WTC11 (cell line): ENCODE data around the gene GATA2. TPM values are rescaled to one million over a fixed set of nuclear protein-coding genes. Genes with fewer than 3 reads are reported as not detected.

ENCODE experiments used
- ATAC-seq: fragments of 200-7000 bp; cut with Tn5 transposase; 2 replicates; pipeline ENCODE4 v1.10.0; 2021; ENCODE audit warnings: mild to moderate bottlenecking, moderate library complexity
- CTCF ChIA-PET: fragments of 300-600 bp; sonication (Branson Sonifier 250); formaldehyde crosslinking; loops from one replicate; lab custom pipeline; 2021; ENCODE audit warnings: antibody characterized with exemption; lab: Charles Lee
- POLR2A ChIA-PET: fragments of 350-600 bp; sonication (Branson Sonifier 250); formaldehyde crosslinking; loops from one replicate; lab custom pipeline; 2021; ENCODE audit warnings: antibody characterized with exemption; lab: Charles Lee
- DNase-seq: peaks from one replicate; pipeline ENCODE4 v3.0.0; 2021; ENCODE audit warnings: low spot score
- H3K27ac Mint-ChIP-seq: 2 replicates; pipeline ENCODE4 v1.8.0; 2021; ENCODE audit warnings: mixed read lengths
- H3K27me3 Mint-ChIP-seq: 2 replicates; pipeline ENCODE4 v1.8.0; 2021; ENCODE audit warnings: low read depth, mild to moderate bottlenecking, moderate library complexity, mixed read lengths
- H3K36me3 Mint-ChIP-seq: 2 replicates; pipeline ENCODE4 v1.8.0; 2021; ENCODE audit warnings: mixed read lengths
- H3K4me1 Mint-ChIP-seq: 2 replicates; pipeline ENCODE4 v1.8.0; 2022; ENCODE audit warnings: mixed read lengths
- H3K4me3 Mint-ChIP-seq: 2 replicates; pipeline ENCODE4 v1.8.0; 2021; ENCODE audit warnings: mild to moderate bottlenecking, moderate library complexity, mixed read lengths
- H3K9me3 Mint-ChIP-seq: 2 replicates; pipeline ENCODE4 v1.8.0; 2021; ENCODE audit warnings: mixed read lengths
- ATF2 ChIP-seq: sonication (generic); formaldehyde crosslinking; IDR thresholded peaks from 2 replicates; pipeline ENCODE4 v1.8.1; 2022; ENCODE audit warnings: low read depth, missing genetic modification reagents, borderline replicate concordance
- CBFB ChIP-seq: sonication (generic); formaldehyde crosslinking; IDR thresholded peaks from 2 replicates; pipeline ENCODE4 v1.8.1; 2022; ENCODE audit warnings: mild to moderate bottlenecking, low read depth, missing genetic modification reagents
- CDX4 ChIP-seq: fragments of 250-450 bp; sonication (Bioruptor Pico); IDR thresholded peaks from 2 replicates; pipeline ENCODE4 v1.9.0; 2021; ENCODE audit warnings: moderate library complexity, mild to moderate bottlenecking, inconsistent platforms, borderline replicate concordance
- CREB1 ChIP-seq: sonication (generic); formaldehyde crosslinking; IDR thresholded peaks from 2 replicates; pipeline ENCODE4 v1.8.0; 2023; ENCODE audit warnings: mild to moderate bottlenecking, missing genetic modification reagents
- E2F1 ChIP-seq: sonication (generic); formaldehyde crosslinking; IDR thresholded peaks from 2 replicates; pipeline ENCODE4 v1.8.0; 2022; ENCODE audit warnings: mild to moderate bottlenecking, missing genetic modification reagents
- E2F5 ChIP-seq: sonication (generic); formaldehyde crosslinking; IDR thresholded peaks from 2 replicates; pipeline ENCODE4 v1.8.1; 2022; ENCODE audit warnings: mild to moderate bottlenecking, moderate library complexity, missing genetic modification reagents
- EMX1 ChIP-seq: fragments of 250-450 bp; sonication (Bioruptor Pico); IDR thresholded peaks from 2 replicates; pipeline ENCODE4 v1.8.0; 2021; ENCODE audit warnings: mild to moderate bottlenecking
- ESRRA ChIP-seq: sonication (generic); formaldehyde crosslinking; IDR thresholded peaks from 2 replicates; pipeline ENCODE4 v1.8.1; 2022; ENCODE audit warnings: mild to moderate bottlenecking, missing genetic modification reagents, borderline replicate concordance
- IRF2 ChIP-seq: sonication (generic); formaldehyde crosslinking; IDR thresholded peaks from 2 replicates; pipeline ENCODE4 v1.8.0; 2022; ENCODE audit warnings: low read depth, missing genetic modification reagents, borderline replicate concordance
- JAZF1 ChIP-seq: fragments of 250-450 bp; sonication (Bioruptor Pico); IDR thresholded peaks from 2 replicates; pipeline ENCODE4 v1.9.0; 2021; ENCODE audit warnings: moderate library complexity, mild to moderate bottlenecking, inconsistent platforms
- MAX ChIP-seq: sonication (generic); formaldehyde crosslinking; IDR thresholded peaks from 2 replicates; pipeline ENCODE4 v1.8.0; 2022; ENCODE audit warnings: mild to moderate bottlenecking, missing genetic modification reagents
- NFYB ChIP-seq: sonication (generic); formaldehyde crosslinking; conservative IDR thresholded peaks from 2 replicates; pipeline ENCODE4 v1.8.0; 2022; ENCODE audit warnings: low read depth, missing genetic modification reagents
- NR2C2 ChIP-seq: sonication (generic); formaldehyde crosslinking; IDR thresholded peaks from 2 replicates; pipeline ENCODE4 v1.8.0; 2022; ENCODE audit warnings: mild to moderate bottlenecking, missing genetic modification reagents
- NR3C1 ChIP-seq: sonication (generic); formaldehyde crosslinking; conservative IDR thresholded peaks from 2 replicates; pipeline ENCODE4 v1.8.1; 2023; ENCODE audit warnings: low read depth, mild to moderate bottlenecking, missing genetic modification reagents
- TP53 ChIP-seq: sonication (generic); formaldehyde crosslinking; IDR thresholded peaks from 2 replicates; pipeline ENCODE4 v1.8.1; 2023; ENCODE audit warnings: mild to moderate bottlenecking, missing genetic modification reagents
- ZNF263 ChIP-seq: sonication (generic); formaldehyde crosslinking; IDR thresholded peaks from 2 replicates; pipeline ENCODE4 v1.8.1; 2022; ENCODE audit warnings: low read depth, mild to moderate bottlenecking, moderate library complexity, missing genetic modification reagents
- ZNF317 ChIP-seq: sonication (generic); formaldehyde crosslinking; IDR thresholded peaks from 2 replicates; pipeline ENCODE4 v1.8.1; 2023; ENCODE audit warnings: low read depth, mild to moderate bottlenecking, moderate library complexity, missing genetic modification reagents, borderline replicate concordance
- ZNF396 ChIP-seq: fragments of 250-450 bp; sonication (Bioruptor Pico); IDR thresholded peaks from 2 replicates; pipeline ENCODE4 v1.8.0; 2021; ENCODE audit warnings: mild to moderate bottlenecking, moderate library complexity, borderline replicate concordance
- ZSCAN18 ChIP-seq: fragments of 250-450 bp; sonication (Bioruptor Pico); IDR thresholded peaks from 2 replicates; pipeline ENCODE4 v2.1.2; 2022; ENCODE audit warnings: mild to moderate bottlenecking, moderate library complexity
- total RNA-seq: library from RNA; stranded (reverse); gene quantifications from 3 replicates; pipeline ENCODE4 v1.2.3, GENCODE V29; 2021

Gene GATA2
- total RNA-seq, 1 experiment from 2014 or later: 1.6 TPM

GRCh38 chr3:128486205-128486628 is 6.8 kb downstream of the GATA2 start:
- CTCF ChIA-PET: interaction anchor here (0.6 kb wide), 1 partner anchor 23 kb away, joined by 3 read pairs; no protein-coding TSS in a partner anchor
- Mint-ChIP-seq H3K4me1 (peaks cover 64% of the 10 kb centered on the region), H3K27ac (no peak overlapping the region), H3K36me3 (no peaks in the 10 kb centered on the region; the same call in 1 of the 2 replicates), H3K9me3 (no peaks in the 10 kb centered on the region), H3K27me3 (peaks cover 100% of the 10 kb centered on the region), H3K4me3 (peak overlapping the region; percentile 66)
- TF ChIP-seq ATF2 (CRISPR knock-in tag) (no peak), NR3C1 (CRISPR knock-in tag) (no peak), CBFB (CRISPR knock-in tag) (no peak), CDX4 (CRISPR knock-in tag) (no peak), NR2C2 (CRISPR knock-in tag) (no peak), ZNF317 (no peak), JAZF1 (CRISPR knock-in tag) (no peak), NFYB (CRISPR knock-in tag) (no peak), IRF2 (CRISPR knock-in tag) (no peak), TP53 (CRISPR knock-in tag) (no peak), ZSCAN18 (CRISPR knock-in tag) (no peak), EMX1 (CRISPR knock-in tag) (no peak), ESRRA (CRISPR knock-in tag) (no peak), ZNF396 (CRISPR knock-in tag) (no peak), E2F1 (CRISPR knock-in tag) (no peak), MAX (CRISPR knock-in tag) (no peak), CREB1 (no peak), E2F5 (no peak), ZNF263 (CRISPR knock-in tag) (no peak)
- POLR2A ChIA-PET: no interaction called here
- ATAC-seq: no peak
- DNase-seq: no peak
